ENCODE measurements around the gene MAP4. TPM values are rescaled to one million over a fixed set of nuclear protein-coding genes. Genes with fewer than 3 reads are reported as not detected.

MAP4 gene
- total RNA-seq, 1 donor from 2014 or later, result 191 TPM

DNA sequence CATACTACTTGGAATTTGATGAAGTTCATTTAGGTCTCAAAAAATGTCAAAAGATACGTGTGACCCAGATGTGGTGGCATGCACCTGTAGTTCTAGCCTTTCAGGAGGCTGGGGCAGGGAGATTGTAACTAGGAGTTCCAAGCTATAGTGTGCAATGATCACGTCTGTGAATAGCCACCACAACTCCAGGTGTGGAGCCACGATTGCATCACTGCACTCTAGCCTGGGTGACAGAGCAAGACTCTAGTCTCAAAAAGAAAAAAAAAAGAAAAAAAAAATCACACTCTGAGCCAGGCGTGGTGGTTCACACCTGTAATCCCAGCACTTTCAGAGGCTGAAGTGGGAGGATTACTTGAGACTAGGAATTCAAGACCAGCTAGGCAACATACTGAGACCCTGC is 14.2 kb downstream of the MAP4 start:
- H3K27ac ChIP-seq, result no peak overlapping the region
- DNase-seq (no peak), ATAC-seq (no peak)
- H3K36me3 ChIP-seq, result peaks cover 11% of the 10 kb centered on the region
- no peaks in the 10 kb centered on the region for H3K4me1 ChIP-seq
- intact Hi-C loops (cut with DNase I), result no loop called here
- H3K27me3 ChIP-seq, result no peaks in the 10 kb centered on the region
- TF ChIP-seq, protein P1, sequence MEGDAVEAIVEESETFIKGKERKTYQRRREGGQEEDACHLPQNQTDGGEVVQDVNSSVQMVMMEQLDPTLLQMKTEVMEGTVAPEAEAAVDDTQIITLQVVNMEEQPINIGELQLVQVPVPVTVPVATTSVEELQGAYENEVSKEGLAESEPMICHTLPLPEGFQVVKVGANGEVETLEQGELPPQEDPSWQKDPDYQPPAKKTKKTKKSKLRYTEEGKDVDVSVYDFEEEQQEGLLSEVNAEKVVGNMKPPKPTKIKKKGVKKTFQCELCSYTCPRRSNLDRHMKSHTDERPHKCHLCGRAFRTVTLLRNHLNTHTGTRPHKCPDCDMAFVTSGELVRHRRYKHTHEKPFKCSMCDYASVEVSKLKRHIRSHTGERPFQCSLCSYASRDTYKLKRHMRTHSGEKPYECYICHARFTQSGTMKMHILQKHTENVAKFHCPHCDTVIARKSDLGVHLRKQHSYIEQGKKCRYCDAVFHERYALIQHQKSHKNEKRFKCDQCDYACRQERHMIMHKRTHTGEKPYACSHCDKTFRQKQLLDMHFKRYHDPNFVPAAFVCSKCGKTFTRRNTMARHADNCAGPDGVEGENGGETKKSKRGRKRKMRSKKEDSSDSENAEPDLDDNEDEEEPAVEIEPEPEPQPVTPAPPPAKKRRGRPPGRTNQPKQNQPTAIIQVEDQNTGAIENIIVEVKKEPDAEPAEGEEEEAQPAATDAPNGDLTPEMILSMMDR (IDR thresholded peaks at IDR 0.05), result no peak
- no peaks in the 10 kb centered on the region for H3K9me3 ChIP-seq
- no peak overlapping the region for H3K4me3 ChIP-seq

DNA sequence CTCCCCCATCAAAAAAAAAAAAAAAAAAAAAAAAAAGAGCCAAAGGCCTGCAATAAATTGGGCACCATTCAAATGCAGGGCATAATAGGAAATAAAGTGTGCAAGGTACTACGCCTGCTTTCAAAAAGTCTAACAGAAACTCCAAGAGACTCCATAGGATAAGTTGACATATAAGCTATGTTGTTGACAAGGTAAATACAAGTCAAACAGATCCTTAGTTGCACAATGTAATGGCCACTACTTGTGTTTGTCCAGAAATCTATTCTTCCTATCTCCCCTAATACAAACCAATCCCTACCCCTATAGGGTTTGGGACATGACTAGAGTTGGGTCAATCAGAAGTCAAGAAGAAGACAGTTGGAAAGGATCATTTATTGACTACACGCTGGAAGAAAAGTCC is 16.0 kb downstream of the MAP4 start:
- Histone ChIP-seq H3K9me3 (no peaks in the 10 kb centered on the region), H3K27ac (no peak overlapping the region), H3K4me3 (no peak overlapping the region), H3K4me1 (no peaks in the 10 kb centered on the region), H3K27me3 (no peaks in the 10 kb centered on the region), H3K36me3 (peaks cover 20% of the 10 kb centered on the region)
- ATAC-seq (no peak), DNase-seq (no peak)
- intact Hi-C loops (cut with DNase I), result no loop called here
- TF ChIP-seq, protein P1 (IDR thresholded peaks at IDR 0.05), result no peak

DNA sequence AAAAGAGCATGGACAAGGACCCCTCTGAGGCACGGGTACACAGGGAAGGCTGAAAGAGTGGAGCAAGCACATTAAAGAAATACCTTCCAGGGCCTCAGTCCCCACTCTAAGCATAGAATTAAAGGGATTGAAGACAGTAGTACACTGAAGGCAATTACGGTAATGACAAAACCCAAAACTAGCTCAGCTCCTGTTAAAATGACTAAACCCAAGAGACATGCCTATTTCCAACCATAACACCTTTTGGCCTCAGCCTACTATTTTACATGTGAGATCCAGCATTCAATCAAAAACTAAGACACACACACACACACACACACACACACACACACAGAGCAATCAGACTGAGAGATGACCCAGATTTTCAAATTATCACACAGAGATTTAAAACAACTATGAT is 19.8 kb downstream of the MAP4 start:
- ATAC-seq (no peak), DNase-seq (no peak)
- H3K36me3 ChIP-seq, result peaks cover 38% of the 10 kb centered on the region
- no peaks in the 10 kb centered on the region for H3K4me1 ChIP-seq
- no peak overlapping the region for H3K27ac ChIP-seq
- H3K9me3 ChIP-seq, result no peaks in the 10 kb centered on the region
- no peak overlapping the region for H3K4me3 ChIP-seq
- H3K27me3 ChIP-seq, result no peaks in the 10 kb centered on the region
- TF ChIP-seq, protein P1 (IDR thresholded peaks at IDR 0.05), result no peak
- intact Hi-C loops (cut with DNase I), result no loop called here

DNA sequence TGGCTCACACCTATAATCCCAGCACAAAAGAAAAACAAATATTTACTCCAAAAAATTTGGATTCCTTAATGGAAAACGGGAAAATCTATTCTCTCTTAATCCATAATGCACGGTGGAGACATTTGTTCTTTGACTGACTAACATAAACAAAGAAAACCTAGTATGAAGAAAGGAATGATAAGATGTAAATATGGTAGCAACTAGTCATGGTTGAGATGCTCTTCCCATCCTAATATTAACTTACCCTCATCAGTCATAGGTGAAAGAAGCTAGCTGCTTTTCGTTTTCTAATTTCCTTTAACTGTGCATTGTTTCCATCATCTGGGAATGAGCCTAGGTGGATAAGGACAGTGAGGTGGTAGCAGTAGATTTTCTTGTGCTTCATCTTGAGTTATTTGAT is 22.0 kb downstream of the MAP4 start:
- Histone ChIP-seq H3K27ac (no peak overlapping the region), H3K27me3 (no peaks in the 10 kb centered on the region), H3K4me3 (no peak overlapping the region), H3K4me1 (peaks cover 3% of the 10 kb centered on the region), H3K9me3 (no peaks in the 10 kb centered on the region), H3K36me3 (peaks cover 44% of the 10 kb centered on the region)
- TF ChIP-seq, protein P1 (IDR thresholded peaks at IDR 0.05), result no peak
- ATAC-seq (no peak), DNase-seq (no peak)
- intact Hi-C loops (cut with DNase I), result no loop called here

DNA sequence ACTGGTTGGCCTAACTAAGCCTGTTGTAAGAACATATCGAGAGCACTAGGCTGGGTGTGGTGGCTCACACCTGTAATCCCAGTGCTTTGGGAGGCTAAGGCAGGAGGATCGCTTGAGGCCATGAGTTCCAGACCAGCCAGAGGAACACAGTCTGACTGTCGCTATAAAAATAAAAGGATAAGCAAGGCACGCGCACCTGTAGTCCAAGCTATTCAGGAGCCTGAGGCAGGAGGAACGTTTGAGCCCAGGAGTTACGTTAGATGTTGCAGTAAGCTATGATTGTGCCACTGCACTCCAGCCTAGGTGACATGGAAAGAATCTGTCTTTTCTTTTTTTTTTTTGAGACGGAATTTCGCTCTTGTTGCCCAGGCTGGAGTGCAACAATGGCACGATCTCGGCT is 24.9 kb downstream of the MAP4 start:
- DNase-seq (no peak), ATAC-seq (no peak)
- Histone ChIP-seq H3K9me3 (no peaks in the 10 kb centered on the region), H3K27me3 (no peaks in the 10 kb centered on the region), H3K4me1 (peaks cover 3% of the 10 kb centered on the region), H3K36me3 (peaks cover 33% of the 10 kb centered on the region), H3K27ac (no peak overlapping the region), H3K4me3 (no peak overlapping the region)
- TF ChIP-seq, protein P1 (IDR thresholded peaks at IDR 0.05), result no peak
- intact Hi-C loops (cut with DNase I), result no loop called here

DNA sequence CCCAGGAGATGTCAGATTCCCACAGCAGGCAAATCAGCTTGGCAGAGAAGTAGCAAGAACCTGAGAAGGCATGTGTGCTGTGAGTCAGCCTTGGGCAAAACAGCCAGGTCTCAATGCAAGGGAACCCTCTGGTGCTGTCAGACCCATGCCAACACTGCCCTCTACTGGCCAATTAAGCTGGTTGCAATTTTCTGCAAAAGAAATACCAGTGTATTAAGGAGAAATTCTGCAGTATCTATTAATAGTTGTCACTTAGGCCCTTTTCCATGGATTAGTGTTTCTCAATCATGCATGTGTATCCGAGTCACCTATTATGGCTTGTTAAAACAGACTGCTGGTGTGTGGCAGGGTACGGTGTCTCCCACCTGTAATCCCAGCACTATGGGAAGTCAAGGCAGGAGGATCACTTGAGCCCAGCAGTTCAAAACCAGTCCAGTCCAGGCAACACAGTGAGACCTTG is 26.2 kb downstream of the MAP4 start:
- TF ChIP-seq, protein P1 (IDR thresholded peaks at IDR 0.05), result peak; percentile 91
- DNase-seq (no peak), ATAC-seq (peak; percentile 99)
- no peaks in the 10 kb centered on the region for H3K27me3 ChIP-seq
- H3K36me3 ChIP-seq, result peaks cover 22% of the 10 kb centered on the region
- intact Hi-C loops (cut with DNase I), result no loop called here
- H3K9me3 ChIP-seq, result no peaks in the 10 kb centered on the region
- no peak overlapping the region for H3K27ac ChIP-seq
- H3K4me3 ChIP-seq, result no peak overlapping the region
- H3K4me1 ChIP-seq, result peaks cover 3% of the 10 kb centered on the region

Measured in upper lobe of right lung (tissue), 1 donor.